OCI-LY1 (cell line): Measurements from ENCODE around the gene PPCDC.

Experiments
- H2AFZ ChIP-seq: fragments of 200-600 bp; sonication (generic), shearing (Covaris generic); 2 replicates; pipeline ENCODE4 v1.6.0; 2014; ENCODE audit warnings: antibody characterized with exemption, mild to moderate bottlenecking, low read length
- H3F3A ChIP-seq: fragments of 200-600 bp; sonication (generic), shearing (Covaris generic); 2 replicates; pipeline ENCODE4 v1.6.0; 2014; ENCODE audit warnings: mild to moderate bottlenecking, antibody characterized with exemption, low read length, moderate library complexity; ENCODE audit not compliant: insufficient read depth
- H3K27ac ChIP-seq: fragments of 200-600 bp; sonication (generic); 2 replicates; pipeline ENCODE4 v1.5.1; 2014; ENCODE audit warnings: low read length, mixed run types, mild to moderate bottlenecking, low read depth; ENCODE audit not compliant: poor library complexity, severe bottlenecking
- H3K27me3 ChIP-seq: fragments of 200-600 bp; sonication (generic); 2 replicates; pipeline ENCODE4 v1.6.0; 2014; ENCODE audit warnings: antibody characterized with exemption, mild to moderate bottlenecking, low read length, moderate library complexity; ENCODE audit not compliant: insufficient read depth
- H3K36me3 ChIP-seq: fragments of 200-600 bp; sonication (generic); 2 replicates; pipeline ENCODE4 v1.6.1; 2014; ENCODE audit warnings: mild to moderate bottlenecking, antibody characterized with exemption, low read length, moderate library complexity, mixed read lengths; ENCODE audit not compliant: insufficient read depth
- H3K4me1 ChIP-seq: fragments of 200-600 bp; sonication (generic); 2 replicates; pipeline ENCODE4 v1.5.1; 2014; ENCODE audit warnings: mild to moderate bottlenecking, low read length, moderate library complexity; ENCODE audit not compliant: insufficient read depth, severe bottlenecking
- H3K4me2 ChIP-seq: fragments of 200-600 bp; sonication (generic), shearing (Covaris generic); 2 replicates; pipeline ENCODE4 v1.6.1; 2014; ENCODE audit warnings: low read length
- H3K4me3 ChIP-seq: fragments of 200-600 bp; sonication (generic); 2 replicates; pipeline ENCODE4 v1.5.1; 2014; ENCODE audit warnings: low read length, low read depth, mild to moderate bottlenecking, mixed read lengths; ENCODE audit not compliant: poor library complexity, severe bottlenecking
- H3K79me2 ChIP-seq: fragments of 200-600 bp; shearing (Covaris generic); 2 replicates; pipeline ENCODE4 v1.6.1; 2016; ENCODE audit warnings: mixed run types, low read length, mixed read lengths; ENCODE audit not compliant: insufficient read depth
- H3K9ac ChIP-seq: fragments of 200-600 bp; sonication (generic), shearing (Covaris generic); 2 replicates; pipeline ENCODE4 v1.6.1; 2014; ENCODE audit warnings: mild to moderate bottlenecking, low read length, mixed read lengths
- H3K9me2 ChIP-seq: fragments of 200-600 bp; sonication (generic), shearing (Covaris generic); 2 replicates; pipeline ENCODE4 v1.6.1; 2014; ENCODE audit warnings: low read depth, mild to moderate bottlenecking, low read length, mixed read lengths
- H3K9me3 ChIP-seq: fragments of 200-600 bp; shearing (Covaris generic); 2 replicates; pipeline ENCODE4 v1.6.1; 2014; ENCODE audit warnings: low read length, mixed read lengths
- H4K20me1 ChIP-seq: fragments of 200-600 bp; sonication (generic), shearing (Covaris generic); 2 replicates; pipeline ENCODE4 v1.6.0; 2016; ENCODE audit warnings: mild to moderate bottlenecking, low read length; ENCODE audit not compliant: insufficient read depth
- EZH2 ChIP-seq: fragments of 200-600 bp; sonication (generic), shearing (Covaris generic); IDR thresholded peaks from 2 replicates; pipeline ENCODE4 v1.8.0; 2017; ENCODE audit warnings: borderline replicate concordance, mixed run types, mild to moderate bottlenecking, antibody characterized with exemption, low read length, moderate library complexity, mixed read lengths
- TF ChIP-seq, protein P1 (sequence below): fragments of 200-600 bp; sonication (generic), shearing (Covaris generic); IDR thresholded peaks from 2 replicates; pipeline ENCODE4 v1.5.1; 2017; ENCODE audit warnings: mild to moderate bottlenecking, antibody characterized with exemption, low read length, moderate library complexity, mixed read lengths

The PPCDC gene

DNA sequence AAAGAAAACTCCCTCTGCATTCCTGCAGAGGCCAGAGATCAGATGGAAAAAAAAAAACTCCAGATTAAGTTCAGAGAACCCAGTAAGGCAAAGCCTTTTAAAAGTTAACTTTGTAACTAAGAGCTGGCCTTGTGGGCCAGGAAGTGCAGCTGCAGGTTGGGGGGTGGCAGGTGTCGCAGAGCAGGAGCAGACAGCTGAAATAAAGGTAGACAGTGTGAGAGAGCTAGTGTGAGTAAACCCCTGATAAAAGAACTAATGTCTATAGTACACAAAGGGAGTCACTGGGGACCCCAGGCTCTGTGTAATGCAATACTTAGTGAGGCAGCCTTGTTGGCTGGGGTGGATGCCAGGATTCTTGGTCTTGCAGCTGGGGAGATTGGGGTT lies 42.1 kb downstream of the PPCDC start:
- Histone ChIP-seq H2AFZ (no peak overlapping the region), H3F3A (no peaks in the 10 kb centered on the region), H3K9ac (no peak overlapping the region), H3K36me3 (no peaks in the 10 kb centered on the region; the same call in 1 of the 2 replicates), H3K9me2 (no peaks in the 10 kb centered on the region), H3K9me3 (no peaks in the 10 kb centered on the region), H3K4me2 (no peak overlapping the region), H4K20me1 (no peaks in the 10 kb centered on the region), H3K27ac (no peak overlapping the region), H3K4me3 (no peak overlapping the region), H3K27me3 (no peaks in the 10 kb centered on the region), H3K79me2 (no peaks in the 10 kb centered on the region), H3K4me1 (no peaks in the 10 kb centered on the region)
- no peak for TF ChIP-seq EZH2
- TF ChIP-seq, protein P1, sequence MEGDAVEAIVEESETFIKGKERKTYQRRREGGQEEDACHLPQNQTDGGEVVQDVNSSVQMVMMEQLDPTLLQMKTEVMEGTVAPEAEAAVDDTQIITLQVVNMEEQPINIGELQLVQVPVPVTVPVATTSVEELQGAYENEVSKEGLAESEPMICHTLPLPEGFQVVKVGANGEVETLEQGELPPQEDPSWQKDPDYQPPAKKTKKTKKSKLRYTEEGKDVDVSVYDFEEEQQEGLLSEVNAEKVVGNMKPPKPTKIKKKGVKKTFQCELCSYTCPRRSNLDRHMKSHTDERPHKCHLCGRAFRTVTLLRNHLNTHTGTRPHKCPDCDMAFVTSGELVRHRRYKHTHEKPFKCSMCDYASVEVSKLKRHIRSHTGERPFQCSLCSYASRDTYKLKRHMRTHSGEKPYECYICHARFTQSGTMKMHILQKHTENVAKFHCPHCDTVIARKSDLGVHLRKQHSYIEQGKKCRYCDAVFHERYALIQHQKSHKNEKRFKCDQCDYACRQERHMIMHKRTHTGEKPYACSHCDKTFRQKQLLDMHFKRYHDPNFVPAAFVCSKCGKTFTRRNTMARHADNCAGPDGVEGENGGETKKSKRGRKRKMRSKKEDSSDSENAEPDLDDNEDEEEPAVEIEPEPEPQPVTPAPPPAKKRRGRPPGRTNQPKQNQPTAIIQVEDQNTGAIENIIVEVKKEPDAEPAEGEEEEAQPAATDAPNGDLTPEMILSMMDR, result no peak

DNA sequence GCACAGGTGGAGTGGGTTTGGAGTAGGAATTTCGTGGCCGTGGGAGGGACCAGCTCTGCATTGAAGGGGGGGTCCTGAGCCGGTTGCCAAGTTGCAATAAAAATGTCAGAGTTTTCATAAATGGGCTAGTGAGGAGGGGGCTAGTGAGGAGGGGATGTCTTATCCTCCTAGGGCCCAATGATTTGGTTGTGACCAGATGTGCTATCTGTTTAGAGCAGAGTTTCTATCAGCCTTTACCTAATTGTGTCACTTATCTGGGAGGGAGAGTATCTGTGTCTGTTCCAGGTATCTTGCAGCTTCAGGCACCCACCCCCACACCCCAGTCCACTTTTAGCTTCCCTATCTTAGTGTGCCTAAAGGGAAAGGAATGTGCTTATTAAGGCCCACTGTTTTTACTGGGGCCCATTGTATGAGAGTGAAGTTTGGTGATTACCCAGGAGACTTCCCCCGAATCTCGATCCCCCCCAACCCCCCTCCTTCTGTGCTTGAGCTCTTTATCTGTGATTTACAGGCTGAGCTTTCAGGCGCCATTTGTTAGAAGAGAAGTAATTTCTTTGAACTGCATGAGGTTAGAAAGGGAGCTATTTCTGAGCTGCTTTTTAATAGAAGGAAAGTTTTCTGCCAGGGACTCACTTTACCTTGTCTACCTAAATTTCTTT lies 42.6 kb downstream of the PPCDC start:
- Histone ChIP-seq H3K27me3 (no peaks in the 10 kb centered on the region), H3K4me2 (no peak overlapping the region), H3K27ac (no peak overlapping the region), H3K9ac (no peak overlapping the region), H3K4me3 (no peak overlapping the region), H2AFZ (no peak overlapping the region), H3K4me1 (no peaks in the 10 kb centered on the region), H3K9me2 (no peaks in the 10 kb centered on the region), H3F3A (no peaks in the 10 kb centered on the region), H4K20me1 (no peaks in the 10 kb centered on the region), H3K36me3 (no peaks in the 10 kb centered on the region; the same call in 1 of the 2 replicates), H3K79me2 (no peaks in the 10 kb centered on the region), H3K9me3 (no peaks in the 10 kb centered on the region)
- TF ChIP-seq EZH2, result no peak
- TF ChIP-seq, protein P1, result no peak

DNA sequence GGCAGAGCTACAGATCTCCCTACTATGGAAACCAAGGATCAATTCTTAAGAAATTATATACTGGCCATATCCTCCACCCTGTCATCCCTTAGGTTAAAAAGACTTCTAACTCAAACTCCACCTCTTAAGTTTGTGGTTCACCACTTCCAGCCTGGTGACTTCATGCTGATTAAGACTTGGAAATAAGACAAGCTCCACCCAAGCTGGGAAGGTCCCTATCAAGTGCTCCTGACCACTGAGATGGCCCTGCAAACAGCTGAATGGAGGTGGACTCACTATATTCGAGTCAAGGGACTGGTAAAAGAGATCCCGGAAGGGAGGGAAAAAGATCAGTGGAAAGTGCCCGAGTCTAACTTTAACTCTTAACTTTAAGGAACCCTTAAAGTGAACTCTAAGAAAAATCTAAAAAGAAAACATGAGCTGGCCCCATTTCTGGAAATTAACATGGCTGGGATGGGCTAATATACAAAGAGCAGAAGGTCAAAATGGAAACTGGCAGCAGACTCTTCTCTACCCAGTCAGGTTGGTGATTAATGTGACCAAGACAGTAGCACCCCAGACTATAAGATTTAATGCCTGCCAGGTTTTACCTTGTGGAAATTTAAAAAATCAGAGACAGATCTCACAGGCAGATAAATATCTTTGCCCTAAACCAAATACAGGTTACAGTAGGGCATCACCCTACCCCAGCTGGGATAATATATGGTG lies 43.9 kb downstream of the PPCDC start:
- Histone ChIP-seq H3K27ac (no peak overlapping the region), H3K4me2 (no peak overlapping the region)

More for the DNA sequence above, 43.9 kb downstream of the PPCDC start:
- Histone ChIP-seq H2AFZ (no peak overlapping the region), H3K4me1 (no peaks in the 10 kb centered on the region), H3K9me2 (no peaks in the 10 kb centered on the region), H4K20me1 (no peaks in the 10 kb centered on the region), H3K27me3 (no peaks in the 10 kb centered on the region), H3K4me3 (no peak overlapping the region), H3K79me2 (no peaks in the 10 kb centered on the region), H3K9me3 (no peaks in the 10 kb centered on the region), H3K9ac (no peak overlapping the region), H3F3A (no peaks in the 10 kb centered on the region), H3K36me3 (no peaks in the 10 kb centered on the region; the same call in 1 of the 2 replicates)
- no peak for TF ChIP-seq EZH2
- TF ChIP-seq, protein P1, result no peak
